ENCODE measurements around the gene BRD9.
"Not testable (repeated sequence)": the region's sequence is repeated elsewhere in the genome, so short reads cannot be mapped to it uniquely, and the experiment has no call there.

BRD9 gene

DNA sequence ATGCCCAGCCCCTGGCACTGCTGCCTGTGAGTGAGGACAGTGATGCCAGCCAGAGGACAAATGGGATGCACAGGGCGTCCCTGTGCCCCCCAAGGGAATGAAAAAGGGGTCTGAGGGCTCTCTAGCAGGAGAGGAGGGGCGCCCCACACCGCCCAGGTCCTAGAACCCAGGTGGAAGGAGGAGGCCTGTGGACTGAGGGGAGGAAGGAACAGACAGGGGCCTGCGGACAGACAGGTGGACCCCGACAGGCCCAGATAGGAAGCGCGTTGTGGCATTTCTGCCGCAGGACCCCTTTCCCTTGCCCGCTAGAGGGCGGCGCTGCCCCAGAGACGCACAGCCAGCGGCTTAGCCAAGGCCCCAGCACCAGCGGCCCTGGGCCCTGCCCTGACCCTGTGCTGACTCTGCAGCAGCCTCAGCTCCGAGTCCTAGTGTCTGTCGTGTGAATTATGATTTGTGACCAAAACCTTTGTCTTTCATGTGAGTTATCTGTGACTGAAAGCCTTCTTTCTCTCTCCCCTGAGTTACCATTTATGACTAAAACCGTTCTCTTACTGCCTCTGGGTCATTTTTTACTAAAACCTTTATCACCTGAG lies 30.8 kb upstream of the BRD9 start:
- DNase-seq (ENCODE audit: extremely low read depth in 1 of 2, low read depth in 1 of 2) = peak; percentile 45 to 56

DNA sequence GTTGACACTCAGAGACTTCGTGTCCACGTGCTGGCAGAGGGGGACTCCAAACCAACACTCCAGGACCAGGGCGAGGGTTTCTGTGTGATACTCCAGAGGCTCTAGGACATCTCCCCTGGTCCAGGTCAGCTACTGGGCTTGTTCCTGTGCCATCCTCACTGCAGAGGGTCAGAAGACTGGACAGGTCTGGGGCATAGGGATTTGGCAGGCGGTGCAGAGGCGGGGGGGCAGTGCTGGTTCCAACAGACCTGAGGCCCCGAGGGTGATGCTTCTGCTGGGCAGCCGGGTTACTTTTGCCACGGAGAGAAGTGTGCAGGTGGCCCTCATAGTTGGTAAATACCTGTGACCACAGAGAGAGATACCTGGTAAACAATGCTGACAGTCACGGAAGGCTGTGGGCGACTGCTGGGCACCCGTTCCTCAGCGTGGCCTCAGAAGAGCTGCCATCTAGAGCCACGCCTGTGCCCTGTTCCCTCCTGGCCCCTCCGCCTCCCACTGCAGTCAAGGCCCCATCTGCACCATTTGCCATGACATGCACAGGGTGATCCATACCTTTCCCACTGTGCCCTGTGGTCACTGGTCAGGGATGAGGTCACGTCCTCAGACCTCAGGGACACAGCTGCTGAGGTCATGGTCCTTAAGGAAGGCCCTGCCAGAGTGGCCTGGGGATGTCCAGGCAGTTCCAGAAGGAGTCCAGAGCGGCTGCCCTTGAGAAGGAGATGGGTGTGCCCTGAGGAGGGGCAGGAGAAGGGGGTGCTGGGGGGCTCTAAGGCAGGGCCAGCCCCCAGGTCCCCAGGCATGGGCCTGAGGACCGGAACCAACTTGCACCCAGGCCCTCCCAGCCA lies 30.1 kb upstream of the BRD9 start:
- DNase-seq (ENCODE audit: extremely low read depth in 1 of 2, low read depth in 1 of 2) = no peak

DNA sequence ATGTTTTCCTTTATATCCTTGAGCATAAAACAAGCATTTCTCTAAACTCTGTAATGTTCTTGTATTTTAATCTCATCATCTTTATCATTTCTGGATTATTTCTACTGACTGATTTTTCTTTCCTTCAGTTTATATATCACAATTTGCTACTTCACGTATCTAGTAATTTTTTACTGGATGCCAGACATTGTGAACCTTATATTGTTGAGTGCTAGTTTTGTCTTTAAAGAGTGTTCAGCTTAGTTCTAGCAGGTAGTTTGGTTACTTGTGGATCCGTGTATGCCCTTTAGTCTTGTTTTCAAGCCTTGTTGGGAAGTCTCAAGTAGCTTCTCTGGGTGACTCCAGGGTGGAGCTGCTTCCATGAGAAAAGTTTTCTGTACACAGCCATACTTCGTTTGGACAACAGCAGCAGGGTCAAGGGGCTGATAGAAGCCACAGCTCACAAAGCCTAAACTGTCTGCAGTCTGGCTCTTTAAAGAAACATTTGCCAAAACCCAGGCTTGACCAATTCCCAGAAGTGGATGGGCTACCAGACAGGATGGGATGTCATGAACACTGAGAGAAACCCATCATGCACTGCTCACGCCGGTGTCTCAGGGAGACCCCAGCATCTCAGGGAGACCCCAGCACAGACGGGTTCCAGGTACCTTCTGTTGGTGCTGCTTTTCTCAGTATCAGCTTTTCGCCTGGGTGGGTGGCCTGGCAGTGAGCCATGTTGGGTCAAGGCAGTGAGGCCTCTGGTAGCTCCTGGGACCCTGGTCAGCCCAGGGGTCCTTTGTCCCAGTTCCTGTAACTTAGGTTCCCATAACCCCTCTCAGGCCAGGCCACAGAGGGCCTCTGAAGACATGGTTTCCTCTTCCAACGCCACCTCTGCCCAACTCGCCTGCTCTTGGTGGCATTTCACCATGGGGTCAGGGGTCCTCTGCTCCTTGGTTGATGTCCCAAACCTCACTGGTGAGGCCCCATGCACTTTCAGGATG lies 29.1 kb upstream of the BRD9 start:
- DNase-seq (ENCODE audit: extremely low read depth in 1 of 2, low read depth in 1 of 2) = no peak

DNA sequence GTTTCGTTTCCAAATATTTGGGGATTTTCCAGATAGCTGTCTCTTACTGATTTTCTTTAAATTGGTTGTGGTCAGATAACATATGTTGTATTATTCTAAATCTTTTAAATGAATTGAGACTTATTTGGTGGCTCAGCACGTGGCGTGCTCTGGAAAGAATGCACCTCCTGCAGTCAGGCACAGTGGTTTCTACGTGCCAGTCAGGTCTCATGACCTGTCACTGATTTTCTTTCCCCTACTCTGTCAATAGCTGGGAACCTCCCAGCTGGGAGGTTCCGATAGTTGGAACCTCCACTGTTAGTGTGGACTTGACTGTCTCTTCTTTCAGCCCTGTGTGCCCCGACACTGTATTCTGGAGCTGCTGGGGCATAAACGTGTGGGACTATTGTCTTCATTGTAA lies 27.7 kb upstream of the BRD9 start:
- no peak for DNase-seq (ENCODE audit: extremely low read depth in 1 of 2, low read depth in 1 of 2)

DNA sequence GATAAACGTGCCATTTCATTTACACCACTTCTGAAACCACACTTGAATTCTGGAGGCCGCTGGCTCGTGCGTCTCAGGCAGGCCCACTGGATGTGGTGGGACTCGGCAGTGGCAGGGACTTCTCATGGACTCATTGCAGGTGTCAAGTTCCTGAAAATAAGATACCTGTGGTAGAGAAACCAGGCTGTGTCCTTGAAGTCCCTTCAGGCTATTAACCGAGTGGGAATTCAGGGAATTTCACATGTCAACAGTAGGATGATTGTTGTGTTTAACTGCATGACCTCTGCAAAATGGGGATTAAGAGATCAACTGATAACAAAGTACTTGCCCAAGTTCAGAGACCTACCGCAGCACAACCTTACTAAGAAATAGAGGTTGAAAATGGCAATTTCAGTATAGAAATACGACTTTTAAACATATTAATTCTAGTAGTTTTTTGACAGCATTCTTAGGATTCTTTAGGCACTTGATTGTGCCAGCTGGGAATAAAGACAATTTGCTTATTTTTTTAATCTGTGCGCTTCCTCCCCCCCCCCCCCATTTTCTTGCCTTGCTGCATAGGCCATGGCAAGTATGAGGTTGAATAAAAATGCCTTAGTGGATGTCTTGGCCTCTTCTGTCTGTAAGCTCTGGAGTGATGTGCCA lies 26.9 kb upstream of the BRD9 start:
- DNase-seq (ENCODE audit: extremely low read depth in 1 of 2, low read depth in 1 of 2) = no peak

DNA sequence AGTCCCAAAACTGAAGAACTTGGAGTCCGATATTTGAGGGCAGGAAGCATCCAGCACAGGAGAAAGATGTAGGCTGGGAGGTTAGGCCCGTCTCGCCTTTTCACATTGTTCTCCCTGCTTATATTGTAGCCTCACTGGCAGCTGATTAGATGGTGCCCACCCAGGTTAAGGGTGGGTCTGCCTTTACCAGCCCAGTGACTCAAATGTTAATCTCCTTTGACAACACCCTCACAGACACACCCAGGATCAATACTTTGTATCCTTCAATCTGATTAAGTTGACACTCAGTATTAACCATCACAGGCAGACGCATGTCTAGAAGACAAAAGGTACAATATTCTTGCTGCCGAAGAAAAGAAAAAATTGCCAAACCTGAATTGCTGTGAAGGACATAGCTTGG lies 26.1 kb upstream of the BRD9 start:
- DNase-seq (ENCODE audit: extremely low read depth in 1 of 2, low read depth in 1 of 2) = not testable (repeated sequence)

DNA sequence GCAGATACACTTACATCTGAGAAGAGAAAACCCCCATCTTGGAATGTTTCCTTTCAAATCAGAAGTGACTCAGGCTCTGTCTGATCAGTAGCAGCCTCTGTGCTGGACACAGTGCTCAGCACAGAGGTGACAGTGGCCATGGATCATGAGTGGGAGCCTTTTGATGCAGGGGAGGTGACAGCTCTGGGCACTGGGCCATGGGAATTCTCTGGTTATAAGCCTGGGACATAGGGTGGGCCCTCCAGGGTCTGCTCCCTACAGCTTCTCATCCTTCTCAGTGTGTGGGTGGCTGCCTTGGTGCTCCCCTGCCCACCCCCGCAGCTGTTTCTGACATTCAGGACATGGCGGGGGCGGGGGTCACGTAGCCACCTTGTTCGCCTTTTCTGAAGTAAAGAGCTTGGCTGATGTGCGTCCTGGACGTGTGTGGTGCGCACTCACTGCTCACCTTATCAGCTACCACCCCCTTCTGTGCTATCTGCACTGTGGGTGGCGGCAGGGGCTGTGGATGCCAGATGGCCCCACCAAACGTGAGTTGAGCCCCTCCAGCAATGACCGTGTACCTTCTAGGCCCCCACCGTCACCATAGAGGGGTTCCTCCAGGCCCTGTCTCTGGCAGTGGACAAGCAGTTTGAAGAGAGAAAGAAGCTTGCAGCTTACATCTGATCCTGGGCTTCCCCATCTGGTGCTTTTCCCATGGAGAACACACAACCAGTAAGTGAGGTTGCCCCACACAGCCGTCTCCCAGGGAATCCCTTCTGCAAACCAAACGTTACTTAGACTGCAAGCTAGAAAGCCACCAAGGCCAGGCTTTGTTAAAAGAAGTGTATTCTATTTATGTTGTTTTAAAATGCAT lies 24.1 kb upstream of the BRD9 start:
- no peak for DNase-seq (ENCODE audit: extremely low read depth in 1 of 2, low read depth in 1 of 2)

DNA sequence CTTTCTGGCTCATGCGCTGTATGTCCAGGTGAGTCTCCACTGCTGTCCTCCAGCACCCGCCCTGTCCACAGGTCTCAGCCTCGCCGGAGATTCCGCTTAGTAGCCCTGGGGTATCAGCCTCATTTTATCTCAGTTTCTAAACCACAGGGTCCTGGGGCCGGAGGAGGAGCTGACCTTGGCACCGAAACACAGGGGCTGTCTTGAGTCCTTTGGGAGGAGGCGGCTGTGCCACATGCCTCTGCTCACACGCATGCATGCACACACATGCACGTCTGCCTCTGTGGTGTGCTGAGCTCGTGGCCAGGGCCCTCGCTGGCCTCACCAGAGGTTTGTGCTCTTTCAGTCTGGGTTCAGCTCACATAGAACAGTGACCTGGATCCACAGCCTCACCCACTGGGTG lies 23.3 kb upstream of the BRD9 start:
- DNase-seq (ENCODE audit: extremely low read depth in 1 of 2, low read depth in 1 of 2) = no peak

DNA sequence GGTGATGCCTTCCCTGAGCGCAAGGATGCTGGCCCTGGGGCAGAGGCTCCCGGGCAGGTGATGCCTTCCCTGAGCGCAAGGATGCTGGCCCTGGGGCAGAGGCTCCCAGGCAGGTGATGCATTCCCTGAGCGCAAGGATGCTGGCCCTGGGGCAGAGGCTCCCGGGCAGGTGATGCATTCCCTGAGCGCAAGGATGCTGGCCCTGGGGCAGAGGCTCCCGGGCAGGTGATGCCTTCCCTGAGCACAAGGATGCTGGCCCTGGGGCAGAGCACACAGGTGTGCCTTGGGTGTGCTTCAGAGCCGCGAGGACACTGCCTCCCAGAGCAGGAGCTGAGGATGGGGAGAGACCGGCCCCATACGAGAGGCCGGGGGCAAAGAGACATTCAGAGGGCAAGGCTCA lies 22.7 kb upstream of the BRD9 start:
- DNase-seq (ENCODE audit: extremely low read depth in 1 of 2, low read depth in 1 of 2) = not testable (repeated sequence)

DNA sequence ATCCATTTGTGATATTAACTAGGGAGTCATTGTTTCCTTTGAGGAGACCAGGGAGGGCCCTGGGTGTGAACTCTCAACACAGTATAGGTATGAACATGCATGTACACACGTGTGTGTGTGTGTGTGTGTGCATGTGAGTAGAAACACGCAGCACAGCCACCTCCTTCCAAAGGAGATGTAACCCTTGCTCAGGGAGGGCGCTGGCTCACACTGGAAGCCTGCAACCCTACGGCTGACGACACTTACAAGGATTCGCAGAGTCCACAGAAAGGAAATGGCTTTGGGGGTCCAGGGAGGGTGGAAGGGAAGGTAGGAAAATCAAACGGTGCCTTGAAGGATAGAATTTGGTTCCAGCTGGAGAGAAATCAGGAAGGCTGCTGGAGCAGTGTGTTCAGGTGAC lies 22.0 kb upstream of the BRD9 start:
- no peak for DNase-seq (ENCODE audit: extremely low read depth in 1 of 2, low read depth in 1 of 2)

DNA sequence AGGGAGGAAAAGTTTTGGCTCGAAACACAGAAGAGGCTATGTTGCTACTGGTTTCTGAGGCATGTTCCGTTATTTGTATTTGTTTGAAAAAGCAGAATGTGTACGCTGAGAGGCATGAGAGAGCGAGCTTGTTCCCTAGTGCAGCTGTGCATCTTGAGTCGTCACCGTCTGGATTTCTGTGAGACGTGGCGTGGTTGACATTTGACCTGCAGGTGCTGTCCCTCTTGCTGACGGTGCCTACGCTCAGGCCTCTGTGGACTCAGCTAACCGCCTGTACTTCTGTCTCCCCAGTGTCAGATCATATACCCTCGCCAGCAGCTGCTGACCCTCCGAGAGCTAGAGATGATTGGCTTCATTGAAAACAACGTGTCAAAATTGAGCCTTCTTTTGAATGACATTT lies 21.6 kb upstream of the BRD9 start:
- DNase-seq (ENCODE audit: extremely low read depth in 1 of 2, low read depth in 1 of 2) = no peak

DNA sequence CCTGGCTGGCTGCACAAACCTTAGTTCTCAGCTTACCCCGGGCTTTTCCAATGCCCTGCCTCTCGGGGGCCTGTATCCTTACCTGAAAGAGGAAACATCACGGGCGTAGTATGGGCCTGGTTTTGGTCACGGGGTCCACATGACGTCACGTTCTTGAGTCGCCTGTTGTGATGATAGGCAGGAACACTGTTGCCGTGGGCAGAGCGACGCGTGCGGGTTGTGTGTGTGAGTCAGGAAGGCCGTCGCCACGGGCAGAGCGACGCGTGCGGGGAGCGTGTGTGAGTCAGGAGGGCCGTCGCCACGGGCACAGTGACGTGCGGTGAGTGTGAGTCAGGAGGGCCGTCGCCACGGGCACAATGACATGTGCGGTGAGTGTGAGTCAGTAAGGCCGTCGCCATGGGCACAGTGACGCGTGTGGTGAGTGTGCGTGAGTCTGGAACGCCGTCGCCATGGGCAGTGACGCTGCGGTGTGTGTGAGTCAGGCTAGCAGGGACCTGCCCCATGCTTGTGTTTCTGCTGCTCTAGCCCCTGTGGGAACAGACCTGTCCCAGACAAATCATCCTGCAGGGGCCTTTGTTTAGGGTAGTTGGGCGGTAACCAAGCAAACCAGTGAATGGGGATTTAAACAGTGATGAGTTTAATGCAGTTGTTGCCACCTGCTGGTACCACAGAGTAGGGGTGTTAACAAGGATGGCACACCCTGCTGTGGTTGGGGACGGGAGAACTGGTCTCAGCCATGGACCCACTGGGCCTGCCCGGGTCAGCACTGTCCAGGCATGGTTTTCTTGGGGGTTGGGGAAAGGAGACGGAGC lies 19.9 kb upstream of the BRD9 start:
- DNase-seq (ENCODE audit: extremely low read depth in 1 of 2, low read depth in 1 of 2) = no peak

DNA sequence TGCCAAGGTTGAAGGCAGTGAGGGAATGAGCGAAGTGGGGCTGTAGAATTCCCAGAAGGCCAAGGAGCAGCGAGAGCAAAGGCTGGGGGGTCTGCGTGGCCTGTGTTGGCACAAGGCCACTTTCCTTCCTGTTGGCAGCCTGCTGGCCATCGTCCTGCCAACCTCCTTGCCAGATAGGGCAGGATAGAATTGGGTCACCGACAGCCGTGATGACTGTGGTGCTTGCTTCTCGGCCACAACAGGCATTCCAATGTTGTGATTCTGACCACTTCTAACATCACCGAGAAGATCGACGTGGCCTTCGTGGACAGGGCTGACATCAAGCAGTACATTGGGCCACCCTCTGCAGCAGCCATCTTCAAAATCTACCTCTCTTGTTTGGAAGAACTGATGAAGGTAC lies 19.0 kb upstream of the BRD9 start:
- DNase-seq (ENCODE audit: extremely low read depth in 1 of 2, low read depth in 1 of 2) = no peak

DNA sequence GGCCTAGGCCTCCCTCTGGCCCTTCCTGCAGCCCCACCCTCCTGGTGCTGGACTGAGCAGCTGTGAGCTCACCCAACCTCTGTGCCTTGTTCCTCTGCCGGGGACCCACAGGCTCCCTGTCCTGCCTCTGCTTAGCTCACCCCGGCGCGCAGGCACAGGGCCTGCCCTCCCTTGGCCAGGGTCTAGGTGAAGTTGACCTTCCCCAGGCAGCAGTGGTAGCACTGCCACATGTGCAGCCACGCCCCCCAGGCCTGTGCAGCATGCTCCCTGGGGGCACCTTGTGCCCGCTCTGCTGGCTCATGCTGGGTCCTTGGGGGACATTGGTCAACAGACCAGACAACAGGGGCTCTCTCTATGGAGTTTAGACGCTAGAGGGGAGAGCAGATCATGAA lies 18.2 kb upstream of the BRD9 start:
- DNase-seq (ENCODE audit: extremely low read depth in 1 of 2, low read depth in 1 of 2) = no peak

DNA sequence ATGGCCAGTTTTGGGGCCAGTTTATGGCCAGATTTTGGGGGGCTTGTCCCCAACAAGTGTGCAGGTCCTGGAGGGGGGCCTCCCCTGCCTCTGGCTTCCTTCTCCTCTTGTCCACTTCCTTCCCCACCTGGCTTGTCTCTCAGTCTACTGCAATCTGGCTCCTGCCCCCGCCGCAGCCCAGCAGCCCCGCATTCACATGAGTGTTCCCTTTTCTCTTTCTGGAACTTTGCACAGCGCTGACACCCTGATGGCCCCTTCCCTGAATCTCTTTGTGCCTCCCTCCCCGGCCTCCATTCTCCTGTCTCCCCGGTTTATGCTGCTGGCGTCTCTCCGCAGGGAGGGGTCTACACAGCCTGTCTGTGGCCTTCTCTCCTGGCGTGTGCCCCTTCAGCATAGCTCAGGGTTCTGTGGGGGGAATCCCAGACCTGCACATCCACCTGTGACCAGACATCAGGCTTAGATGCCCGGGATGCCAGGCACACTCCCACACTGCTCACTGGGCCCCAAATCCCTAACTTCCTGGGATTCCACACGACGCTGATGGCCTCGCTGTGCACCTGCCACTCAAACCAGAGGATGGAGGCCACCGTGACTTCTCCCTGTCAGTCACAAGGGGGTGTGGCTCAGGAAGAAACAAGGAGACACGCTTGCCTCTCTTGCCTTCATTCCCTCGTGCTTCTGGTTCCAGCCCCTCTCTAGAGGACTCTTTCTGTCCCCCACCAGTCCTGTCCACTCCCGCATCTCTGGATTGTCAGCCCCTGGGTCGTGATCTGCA lies 17.6 kb upstream of the BRD9 start:
- DNase-seq (ENCODE audit: extremely low read depth in 1 of 2, low read depth in 1 of 2) = no peak

DNA sequence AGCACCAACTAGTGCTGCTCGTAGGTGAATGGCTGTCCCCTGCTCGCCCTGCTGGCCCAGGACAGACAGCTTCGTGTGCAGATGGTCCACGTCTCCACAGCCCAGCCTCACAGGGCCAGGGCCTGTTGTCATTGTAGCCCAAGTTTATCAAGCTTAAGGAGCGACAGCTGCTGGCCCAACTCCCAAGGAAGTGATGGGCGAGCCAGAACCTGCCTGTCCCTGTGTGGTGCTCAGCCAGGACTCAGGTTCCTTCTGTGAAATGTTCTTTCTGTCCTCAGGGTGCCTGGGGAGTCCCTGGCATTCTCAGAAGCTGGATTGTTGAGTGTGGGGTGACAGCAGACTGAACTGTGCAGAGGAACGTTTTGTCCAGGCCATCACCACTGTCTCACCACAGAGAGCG lies 16.5 kb upstream of the BRD9 start:
- no peak for DNase-seq (ENCODE audit: extremely low read depth in 1 of 2, low read depth in 1 of 2)

DNA sequence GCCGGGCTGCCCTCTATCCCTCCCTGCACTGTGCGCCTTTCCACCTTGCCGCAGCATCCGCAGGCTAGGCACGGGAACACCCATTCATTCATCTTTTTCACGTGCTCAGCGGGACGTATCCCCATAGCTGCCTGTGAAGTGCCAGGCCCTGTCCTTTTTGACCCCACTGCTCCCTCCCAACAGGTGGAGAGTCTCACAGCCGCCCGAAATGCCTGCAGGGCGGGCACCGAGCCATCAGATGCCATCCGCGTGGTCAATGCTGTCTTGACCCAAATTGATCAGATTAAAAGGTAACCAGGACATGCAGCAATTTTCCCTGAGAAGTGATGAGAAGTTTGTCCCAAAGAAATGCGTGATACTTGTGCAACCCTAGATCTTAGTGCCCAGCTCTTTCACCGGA lies 15.6 kb upstream of the BRD9 start:
- no peak for DNase-seq (ENCODE audit: extremely low read depth in 1 of 2, low read depth in 1 of 2)

DNA sequence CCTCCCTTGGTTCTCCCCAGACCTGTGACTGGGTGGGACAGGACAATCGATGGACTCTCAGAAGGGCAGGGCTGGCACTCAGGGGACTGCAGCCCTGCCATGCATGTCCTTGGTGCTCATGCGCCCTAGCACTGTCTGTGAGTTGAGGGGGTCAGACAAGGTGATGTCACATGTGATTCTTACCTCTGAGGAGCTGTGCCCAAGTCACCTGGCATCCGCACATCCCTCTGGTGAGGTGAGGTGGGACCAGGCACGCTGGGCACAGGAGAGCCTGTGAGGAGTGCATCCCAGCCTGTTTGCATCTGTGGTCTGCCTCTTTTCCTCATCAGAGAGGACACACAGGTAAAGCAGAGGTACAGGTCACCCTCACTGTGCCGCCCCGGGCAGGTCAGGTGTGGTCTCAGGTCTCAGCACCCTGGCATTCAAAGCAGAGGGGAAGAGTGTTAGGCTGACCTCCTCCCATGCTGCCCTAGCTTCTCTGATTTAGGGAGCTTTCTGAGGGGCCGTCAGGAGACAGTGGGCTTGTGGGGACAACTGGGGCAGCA lies 14.8 kb upstream of the BRD9 start:
- DNase-seq (ENCODE audit: extremely low read depth in 1 of 2, low read depth in 1 of 2) = no peak
